ENCODE data around the gene CD79A. TPM values are rescaled to one million over a fixed set of nuclear protein-coding genes. Genes with fewer than 3 reads are reported as not detected.

CD79A gene
- total RNA-seq, 1 experiment from 2014 or later = 0.82 TPM

- BruUV-seq (replicated peaks) = no TSS peak
- H3K27me3 ChIP-seq (replicated peaks; ENCODE audit: control insufficient read depth, insufficient read depth, low read length) = no peaks in the 10 kb centered on the region
- Mint-ChIP-seq H3K36me3 (ENCODE audit: insufficient read depth, unreplicated experiment) (peaks cover 7% of the 10 kb centered on the region), H3K4me3 (ENCODE audit: unreplicated experiment) (no peak overlapping the region), H3K27me3 (ENCODE audit: insufficient read depth, unreplicated experiment) (peaks cover 3% of the 10 kb centered on the region), H3K4me1 (ENCODE audit: low read depth, unreplicated experiment) (peaks cover 8% of the 10 kb centered on the region), H3K9me3 (ENCODE audit: unreplicated experiment) (no peaks in the 10 kb centered on the region), H3K27ac (ENCODE audit: unreplicated experiment) (no peak overlapping the region)
- no peaks in the 10 kb centered on the region for H3K4me1 ChIP-seq
- DNase-seq = no peak
- no peak overlapping the region for H3K4me3 ChIP-seq (ENCODE audit: low read depth, low read length)
- CTCF ChIA-PET = no interaction called here
- no peaks in the 10 kb centered on the region for H3K9me3 ChIP-seq
- H3K36me3 ChIP-seq (ENCODE audit: control insufficient read depth, insufficient read depth, low read length) = no peaks in the 10 kb centered on the region
- intact Hi-C loops (cut with micrococcal nuclease; ENCODE audit: unreplicated experiment) = no loop called here
- TF ChIP-seq, protein P1, sequence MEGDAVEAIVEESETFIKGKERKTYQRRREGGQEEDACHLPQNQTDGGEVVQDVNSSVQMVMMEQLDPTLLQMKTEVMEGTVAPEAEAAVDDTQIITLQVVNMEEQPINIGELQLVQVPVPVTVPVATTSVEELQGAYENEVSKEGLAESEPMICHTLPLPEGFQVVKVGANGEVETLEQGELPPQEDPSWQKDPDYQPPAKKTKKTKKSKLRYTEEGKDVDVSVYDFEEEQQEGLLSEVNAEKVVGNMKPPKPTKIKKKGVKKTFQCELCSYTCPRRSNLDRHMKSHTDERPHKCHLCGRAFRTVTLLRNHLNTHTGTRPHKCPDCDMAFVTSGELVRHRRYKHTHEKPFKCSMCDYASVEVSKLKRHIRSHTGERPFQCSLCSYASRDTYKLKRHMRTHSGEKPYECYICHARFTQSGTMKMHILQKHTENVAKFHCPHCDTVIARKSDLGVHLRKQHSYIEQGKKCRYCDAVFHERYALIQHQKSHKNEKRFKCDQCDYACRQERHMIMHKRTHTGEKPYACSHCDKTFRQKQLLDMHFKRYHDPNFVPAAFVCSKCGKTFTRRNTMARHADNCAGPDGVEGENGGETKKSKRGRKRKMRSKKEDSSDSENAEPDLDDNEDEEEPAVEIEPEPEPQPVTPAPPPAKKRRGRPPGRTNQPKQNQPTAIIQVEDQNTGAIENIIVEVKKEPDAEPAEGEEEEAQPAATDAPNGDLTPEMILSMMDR (IDR thresholded peaks at IDR 0.05; ENCODE audit: insufficient read depth in 1 of 2, low read depth in 1 of 2, low read length in 1 of 2, severe bottlenecking in 1 of 2, unreplicated experiment in 1 of 2) = no peak
- POLR2A ChIA-PET = no interaction called here
Measured at GRCh38 chr19:41879080-41879479, 2.0 kb downstream of the CD79A start.

DNA sequence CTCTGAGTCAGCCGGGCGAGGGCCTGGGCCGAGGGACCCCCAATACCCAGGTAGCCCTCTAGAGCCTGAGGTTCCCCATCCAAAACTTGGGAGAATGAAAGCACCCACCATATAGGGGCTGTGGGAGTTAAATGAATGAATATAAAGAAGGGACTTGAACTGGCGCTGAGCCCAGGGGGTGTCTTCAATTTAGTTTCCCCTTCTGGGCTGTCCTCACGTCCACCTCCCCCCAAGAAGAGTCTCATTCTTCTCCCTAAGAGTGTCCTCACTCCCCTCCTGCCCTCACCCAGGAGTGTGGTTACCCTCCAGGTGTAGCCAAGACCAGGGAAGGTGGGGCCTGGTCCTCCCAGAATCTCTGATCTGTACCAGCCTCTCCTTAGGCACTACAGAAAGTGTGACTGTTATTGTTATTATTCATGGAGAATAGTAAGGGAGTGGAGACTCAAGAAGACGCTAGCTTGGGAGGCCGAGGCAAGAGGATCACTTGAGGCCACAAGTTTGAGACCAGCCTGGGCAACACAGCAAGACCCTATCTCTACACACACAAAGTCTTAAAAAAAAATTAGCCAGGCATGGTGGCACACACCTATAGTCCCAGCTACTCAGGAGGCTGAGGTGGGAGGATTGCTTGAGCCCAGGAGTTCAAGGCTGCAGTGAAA, 2.7 kb downstream of the CD79A start:
- Histone ChIP-seq H3K4me3 (ENCODE audit: low read depth, low read length) (no peak overlapping the region), H3K4me1 (0 out of 2 replicates have a peak, but pooled peaks cover under 1% of the 10 kb centered on the region), H3K9me3 (no peaks in the 10 kb centered on the region), H3K27me3 (replicated peaks; ENCODE audit: control insufficient read depth, insufficient read depth, low read length) (no peaks in the 10 kb centered on the region), H3K36me3 (ENCODE audit: control insufficient read depth, insufficient read depth, low read length) (no peaks in the 10 kb centered on the region)
- no peak overlapping the region for H3K27ac Mint-ChIP-seq (ENCODE audit: unreplicated experiment)
- DNase-seq = no peak
- H3K9me3 Mint-ChIP-seq (ENCODE audit: unreplicated experiment) = no peaks in the 10 kb centered on the region
- no TSS peak for BruUV-seq (replicated peaks)
- H3K36me3 Mint-ChIP-seq (ENCODE audit: insufficient read depth, unreplicated experiment) = peaks cover 7% of the 10 kb centered on the region
- ChIA-PET CTCF (interaction anchor here (0.8 kb wide), 1 partner anchor 244 kb away, joined by 3 read pairs; no protein-coding TSS in a partner anchor), POLR2A (no interaction called here)
- peaks cover 8% of the 10 kb centered on the region for H3K4me1 Mint-ChIP-seq (ENCODE audit: low read depth, unreplicated experiment)
- no peak overlapping the region for H3K4me3 Mint-ChIP-seq (ENCODE audit: unreplicated experiment)
- TF ChIP-seq, protein P1 (IDR thresholded peaks at IDR 0.05; ENCODE audit: insufficient read depth in 1 of 2, low read depth in 1 of 2, low read length in 1 of 2, severe bottlenecking in 1 of 2, unreplicated experiment in 1 of 2) = no peak
- H3K27me3 Mint-ChIP-seq (ENCODE audit: insufficient read depth, unreplicated experiment) = peaks cover 3% of the 10 kb centered on the region
- intact Hi-C loops (cut with micrococcal nuclease; ENCODE audit: unreplicated experiment) = loop anchor here (5.0 kb wide), 1 partner anchor 198 kb away; the partner anchor contains the start of gene ZNF574

DNA sequence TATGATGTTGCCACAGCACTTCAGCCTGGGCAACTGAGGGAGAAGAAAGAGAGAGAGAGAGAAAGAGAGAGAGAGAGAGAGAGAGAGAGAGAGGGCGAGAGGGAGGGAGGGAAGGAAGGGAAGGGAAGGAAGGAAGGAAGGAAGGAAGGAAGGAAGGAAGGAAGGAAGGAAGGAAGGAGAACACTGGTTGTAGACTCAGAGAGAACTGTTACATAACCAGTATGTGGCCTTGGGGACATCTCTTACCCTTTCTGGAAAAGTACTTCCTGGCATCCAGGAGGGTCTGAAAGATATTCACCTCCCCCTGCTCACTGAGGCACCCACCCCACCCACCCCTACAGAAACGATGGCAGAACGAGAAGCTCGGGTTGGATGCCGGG, 3.2 kb downstream of the CD79A start:
- H3K9me3 Mint-ChIP-seq (ENCODE audit: unreplicated experiment) = no peaks in the 10 kb centered on the region
- H3K4me3 Mint-ChIP-seq (ENCODE audit: unreplicated experiment) = no peak overlapping the region
- peaks cover 8% of the 10 kb centered on the region for H3K4me1 Mint-ChIP-seq (ENCODE audit: low read depth, unreplicated experiment)
- no peak overlapping the region for H3K27ac Mint-ChIP-seq (ENCODE audit: unreplicated experiment)
- intact Hi-C loops (cut with micrococcal nuclease; ENCODE audit: unreplicated experiment) = loop anchor here (5.0 kb wide), 1 partner anchor 197 kb away; the partner anchor contains the start of gene ZNF574
- Histone ChIP-seq H3K9me3 (no peaks in the 10 kb centered on the region), H3K27me3 (replicated peaks; ENCODE audit: control insufficient read depth, insufficient read depth, low read length) (no peaks in the 10 kb centered on the region), H3K36me3 (ENCODE audit: control insufficient read depth, insufficient read depth, low read length) (no peaks in the 10 kb centered on the region), H3K4me1 (0 out of 2 replicates have a peak, but pooled peaks cover 5% of the 10 kb centered on the region), H3K4me3 (ENCODE audit: low read depth, low read length) (no peak overlapping the region)
- BruUV-seq (replicated peaks) = no TSS peak
- ChIA-PET CTCF (interaction anchor here (0.8 kb wide), 1 partner anchor 244 kb away, joined by 3 read pairs; no protein-coding TSS in a partner anchor), POLR2A (no interaction called here)
- TF ChIP-seq, protein P1 (IDR thresholded peaks at IDR 0.05; ENCODE audit: insufficient read depth in 1 of 2, low read depth in 1 of 2, low read length in 1 of 2, severe bottlenecking in 1 of 2, unreplicated experiment in 1 of 2) = no peak
- peaks cover 3% of the 10 kb centered on the region for H3K27me3 Mint-ChIP-seq (ENCODE audit: insufficient read depth, unreplicated experiment)
- H3K36me3 Mint-ChIP-seq (ENCODE audit: insufficient read depth, unreplicated experiment) = peaks cover 7% of the 10 kb centered on the region
- DNase-seq = no peak
